GM21447 (cell line): ENCODE data around the gene FAM3D.

Experiments used
- ATAC-seq: cut with Tn5 transposase; IDR thresholded peaks from one replicate; pipeline ENCODE4 v1.9.1; 2021; ENCODE audit not compliant: unreplicated experiment

The FAM3D gene

GRCh38 chr3:58657036-58657520, 9.5 kb downstream of the FAM3D start:
- ATAC-seq, result no peak

DNA sequence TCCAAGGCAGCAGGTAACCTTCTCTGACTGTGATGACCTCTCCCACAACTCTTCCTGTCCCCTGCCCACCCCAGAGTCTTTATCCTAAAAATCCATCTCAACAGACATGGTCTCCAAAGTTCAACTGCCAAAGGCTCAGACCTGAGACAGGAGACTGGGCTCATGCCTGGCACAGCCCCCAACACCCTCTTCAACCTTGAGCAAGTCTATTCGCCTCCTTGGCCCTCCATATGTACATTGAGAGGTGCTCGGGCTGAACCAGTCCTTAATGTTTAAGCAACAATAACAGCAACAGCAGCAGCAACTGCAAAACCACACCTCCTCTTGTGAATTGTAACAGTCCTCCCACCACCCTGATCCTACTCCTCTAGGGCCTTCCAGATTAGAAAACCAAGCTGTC, 9.9 kb downstream of the FAM3D start:
- ATAC-seq, result no peak

DNA sequence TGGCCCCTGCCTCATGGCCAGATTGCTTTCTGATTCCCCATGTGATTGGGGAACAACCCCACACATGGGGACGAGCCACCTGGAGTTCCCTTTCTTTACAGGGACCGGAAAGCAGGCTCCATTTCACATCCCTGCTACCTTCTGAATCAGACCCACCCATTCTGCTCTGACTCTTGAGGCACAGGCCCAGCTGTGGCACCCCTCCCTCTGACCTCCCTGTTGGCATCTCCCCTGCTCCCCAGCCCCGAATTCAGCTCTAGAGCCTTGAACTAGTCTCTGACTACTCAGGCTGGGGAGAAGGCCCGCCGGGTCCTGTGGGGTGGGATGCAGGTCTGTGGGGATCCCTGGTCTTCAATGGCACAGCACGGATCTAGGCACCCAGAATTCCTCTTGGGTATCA, 12.1 kb downstream of the FAM3D start:
- no peak for ATAC-seq

GRCh38 chr3:58652624-58653023, 13.9 kb downstream of the FAM3D start:
- ATAC-seq, result no peak

- ATAC-seq, result no peak
Observed at GRCh38 chr3:58651276-58651675, 15.3 kb downstream of the FAM3D start.

- ATAC-seq, result no peak
Observed at GRCh38 chr3:58647381-58648141, 19.0 kb downstream of the FAM3D start.

DNA sequence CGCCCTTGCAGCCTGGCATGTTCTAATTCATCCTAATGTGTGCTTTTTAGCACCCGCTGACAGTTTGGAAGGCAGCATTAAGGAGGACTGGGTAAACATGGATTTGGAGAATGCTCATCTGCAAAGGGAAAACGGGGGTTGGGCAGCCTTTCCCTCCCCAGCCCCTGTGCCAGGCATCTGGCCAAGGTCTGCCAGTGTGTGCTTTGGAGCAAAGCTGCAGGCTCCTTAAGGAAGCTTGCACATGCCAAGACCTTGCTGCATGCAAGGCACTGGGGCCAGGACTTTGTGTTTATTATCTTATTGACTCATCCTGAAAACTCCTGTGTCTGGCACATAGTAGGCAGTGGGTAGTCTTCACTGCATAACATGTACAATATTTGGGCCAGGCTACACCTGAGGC, 20.1 kb downstream of the FAM3D start:
- no peak for ATAC-seq

DNA sequence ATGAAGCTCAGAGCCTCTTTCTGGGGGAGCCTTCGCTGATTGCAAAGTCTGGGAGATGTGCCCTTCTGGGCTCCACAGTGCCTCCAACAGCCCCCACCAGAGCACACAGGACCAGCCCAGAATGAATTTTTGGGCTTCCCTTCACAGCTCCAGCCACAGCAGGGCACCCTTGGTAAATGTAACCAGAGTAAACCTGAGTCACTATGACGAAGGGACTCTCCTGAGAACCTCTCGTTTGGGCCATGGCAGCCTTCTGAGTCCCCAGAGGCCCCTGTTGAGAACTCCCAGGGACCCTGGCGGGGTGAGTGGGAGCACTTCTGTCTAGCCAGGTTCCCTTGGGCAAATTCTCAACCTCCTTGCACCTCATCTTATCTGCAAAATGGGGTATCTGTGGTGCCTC, 20.8 kb downstream of the FAM3D start:
- ATAC-seq, result no peak

- ATAC-seq, result no peak
Observed at GRCh38 chr3:58642846-58643245, 23.7 kb downstream of the FAM3D start.

DNA sequence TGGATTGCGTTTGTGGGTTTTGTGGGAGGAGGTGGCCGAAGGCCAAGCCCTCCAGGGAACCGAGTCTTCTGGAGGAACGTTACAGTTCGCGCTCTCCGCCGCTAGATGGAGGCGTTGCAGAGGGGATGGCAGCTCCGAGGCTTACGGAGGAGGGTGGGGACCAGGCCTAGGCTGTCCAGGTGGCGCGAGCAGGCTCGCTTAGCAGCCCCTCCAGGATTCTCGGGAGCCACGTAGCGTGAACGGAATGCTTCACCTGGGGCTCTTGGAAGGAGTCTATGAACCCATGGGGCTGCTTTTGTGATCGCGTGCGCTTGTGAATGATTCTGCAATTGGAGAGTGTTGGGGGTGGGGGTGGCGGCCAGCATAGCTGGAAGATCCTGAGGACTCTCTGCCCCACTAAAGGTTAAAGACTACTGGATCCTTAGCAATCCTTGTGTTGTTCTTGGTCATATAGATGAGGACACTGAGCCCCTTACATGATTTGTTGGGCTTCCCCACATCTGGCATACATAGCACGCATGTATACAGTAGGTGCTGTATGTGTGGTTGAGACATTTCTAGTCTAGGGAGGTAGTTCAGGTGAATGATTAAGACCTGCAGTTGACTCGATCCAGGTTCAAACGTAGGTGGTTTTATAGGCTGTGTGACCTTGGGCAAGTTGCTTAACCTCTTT, 25.7 kb downstream of the FAM3D start:
- peak; percentile 83 for ATAC-seq

DNA sequence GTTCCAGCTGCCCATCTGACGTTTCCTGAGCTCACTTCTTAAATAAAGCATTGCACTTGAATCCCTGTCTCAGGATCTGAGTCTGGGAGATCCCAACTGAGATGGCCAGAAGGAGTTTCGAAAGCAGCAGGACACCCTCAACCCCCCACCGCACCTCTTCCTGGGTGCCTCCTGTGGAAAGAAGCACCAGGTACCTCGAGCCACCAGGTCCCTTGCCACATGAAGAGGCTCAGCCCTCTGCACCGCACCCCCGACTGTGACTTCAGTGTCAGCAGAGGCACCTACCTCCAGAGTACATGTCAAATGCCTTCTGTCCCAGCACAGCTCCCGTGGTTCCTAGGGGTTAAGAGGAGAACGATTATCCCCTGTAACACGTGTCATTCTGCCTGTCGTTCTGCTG, 26.7 kb downstream of the FAM3D start:
- ATAC-seq, result no peak

DNA sequence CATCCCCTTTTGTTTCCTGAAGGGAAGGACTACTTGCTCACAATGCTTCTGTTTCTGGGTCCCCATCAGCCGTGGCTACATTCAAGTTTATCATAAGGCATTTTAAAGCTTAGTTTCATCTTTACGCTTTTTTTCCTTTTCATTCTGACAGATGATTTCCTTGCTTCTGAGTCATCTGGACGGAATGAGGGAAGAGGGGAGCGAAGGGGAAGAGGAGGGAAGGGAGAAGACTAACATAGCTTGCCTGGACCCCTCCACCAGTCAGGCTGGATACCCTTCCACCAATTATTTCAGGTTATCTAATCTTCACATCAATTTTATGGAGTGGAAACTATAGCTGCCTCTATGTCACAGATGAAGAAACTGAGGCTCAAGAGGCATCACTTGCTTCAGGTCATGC, 27.6 kb downstream of the FAM3D start:
- no peak for ATAC-seq

DNA sequence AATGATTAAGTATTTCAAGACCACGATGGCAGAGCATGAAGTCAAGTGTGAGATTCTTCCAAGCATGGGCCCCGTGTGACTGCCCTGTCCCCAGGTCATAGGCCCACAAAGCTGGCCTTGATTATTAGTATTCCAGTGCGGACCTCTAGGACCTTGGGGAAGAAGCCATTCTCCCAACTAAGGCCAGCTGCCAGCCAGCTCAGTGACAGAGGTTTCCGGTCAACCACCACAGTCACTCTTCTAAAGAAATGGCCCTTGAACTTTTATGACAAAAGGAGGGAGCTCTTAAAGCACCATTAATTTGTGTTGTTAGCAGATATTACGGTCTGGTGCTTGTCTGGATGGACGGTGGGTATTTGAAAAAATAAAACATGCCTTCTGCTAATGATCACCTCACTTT, 28.0 kb downstream of the FAM3D start:
- no peak for ATAC-seq

- no peak for ATAC-seq
Observed at GRCh38 chr3:58637509-58637908, 29.1 kb downstream of the FAM3D start.

DNA sequence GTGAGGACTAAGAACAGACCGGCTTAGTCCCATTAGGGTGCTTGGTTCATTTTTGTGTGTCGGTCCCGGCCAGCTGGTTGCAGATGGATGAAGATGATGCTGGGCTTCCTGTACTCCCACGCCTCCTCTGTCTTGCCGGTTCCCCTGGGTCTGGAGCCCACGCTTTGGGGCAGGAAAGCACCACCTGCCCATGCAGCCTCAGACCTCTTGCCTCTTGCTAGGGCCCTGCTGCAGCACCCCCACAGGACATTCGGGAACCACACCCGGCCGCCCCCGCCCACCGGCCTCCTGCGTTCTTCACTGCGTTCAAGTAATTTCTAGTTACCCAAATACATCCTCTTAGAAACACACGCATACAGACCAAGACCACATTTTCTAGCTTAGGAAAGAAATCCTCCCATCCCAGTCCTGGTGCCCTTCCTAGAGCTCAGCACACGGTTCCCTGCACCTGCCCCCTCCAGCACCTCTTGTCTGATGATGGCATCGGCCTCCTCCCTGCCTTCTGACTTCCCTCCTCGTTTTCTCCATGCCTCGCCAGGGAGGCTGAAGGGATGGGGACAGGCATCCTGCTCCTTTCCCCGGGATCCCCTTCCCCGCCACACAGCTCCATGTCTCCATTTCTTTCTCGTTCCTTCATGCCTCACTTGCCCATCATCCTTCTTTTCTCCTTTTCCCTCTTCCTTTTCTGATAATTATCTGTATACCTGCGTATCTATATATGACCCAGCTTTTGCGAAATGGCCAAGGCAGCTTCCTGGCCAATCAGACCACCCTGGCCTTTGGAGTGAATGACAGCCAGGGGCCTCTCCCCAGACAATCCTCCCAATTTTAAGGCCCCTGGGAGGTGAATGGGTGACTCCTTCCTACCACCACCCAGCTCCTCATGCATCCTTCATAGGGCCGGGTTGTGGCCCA, 30.9 kb downstream of the FAM3D start:
- ATAC-seq, result no peak

DNA sequence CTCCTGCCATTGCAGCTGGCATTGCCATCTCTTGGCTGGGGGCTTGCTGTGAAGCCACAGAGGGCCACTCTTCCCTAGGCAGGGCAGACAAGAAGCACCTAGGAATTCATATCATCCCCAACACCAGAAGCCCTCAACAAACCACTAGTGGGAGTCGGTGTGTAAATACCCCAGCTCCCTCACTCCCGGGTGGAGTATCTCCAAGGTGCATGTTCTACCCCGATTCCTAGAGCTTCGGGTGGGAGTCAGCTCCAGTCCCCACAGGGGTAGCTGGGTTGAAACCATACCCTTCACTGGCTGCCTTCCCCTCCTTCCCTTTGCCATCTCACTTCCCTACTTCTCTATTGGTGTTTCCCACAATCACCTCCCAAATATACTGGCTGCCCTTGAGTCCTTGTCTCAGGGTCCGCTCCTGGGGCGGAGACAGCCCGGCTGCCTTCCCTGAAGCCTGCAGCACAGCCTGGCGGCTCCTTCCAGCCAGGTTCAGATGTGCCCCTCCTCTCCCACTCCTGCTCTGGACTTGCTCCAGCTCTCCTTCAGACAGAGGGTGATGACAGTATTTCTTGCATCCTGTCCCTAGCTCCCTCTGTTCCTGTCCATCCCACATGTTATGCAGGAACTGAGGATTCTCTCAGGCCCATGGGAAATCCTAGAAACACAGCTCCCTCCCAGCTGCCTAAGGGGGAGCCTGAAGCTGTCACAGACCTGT, 33.3 kb downstream of the FAM3D start:
- ATAC-seq, result no peak

- no peak for ATAC-seq
Observed at GRCh38 chr3:58631742-58632141, 34.8 kb downstream of the FAM3D start.

- ATAC-seq, result no peak
Observed at GRCh38 chr3:58630710-58631092, 35.9 kb downstream of the FAM3D start.

DNA sequence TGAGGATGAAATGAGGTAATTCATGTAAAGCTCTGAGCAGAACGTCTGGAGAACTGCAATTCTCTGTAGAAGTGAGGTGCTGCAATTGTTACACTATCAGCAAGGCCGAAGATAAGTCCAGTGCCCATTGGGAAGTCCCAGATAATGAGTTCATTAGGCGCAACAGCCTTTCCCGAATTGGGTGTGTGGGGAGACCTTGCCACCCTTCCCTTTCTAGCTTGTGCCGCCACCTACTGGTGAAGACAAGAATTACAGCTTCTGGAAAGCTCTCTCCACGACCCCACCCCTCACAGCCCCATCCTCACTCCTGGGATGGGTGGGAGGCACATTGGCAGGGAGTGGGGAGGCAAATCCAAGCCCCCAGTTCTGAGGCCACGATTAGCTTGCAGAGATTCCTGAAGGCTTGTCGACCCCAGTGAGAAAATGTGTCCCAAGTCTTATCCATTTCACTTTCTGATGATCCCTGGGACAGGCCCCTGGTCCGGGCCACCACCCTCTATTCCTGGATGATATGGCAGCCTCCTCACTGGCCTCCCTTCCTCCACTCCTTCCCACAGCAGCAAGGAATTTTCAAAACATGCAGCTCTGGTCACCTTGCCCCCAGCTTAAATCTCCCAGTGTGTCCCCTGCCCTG, 36.4 kb downstream of the FAM3D start:
- ATAC-seq, result no peak

GRCh38 chr3:58629629-58630028, 36.9 kb downstream of the FAM3D start:
- ATAC-seq, result no peak
